ENCODE results near the gene PTGIR. TPM values are rescaled to one million over a fixed set of nuclear protein-coding genes. Genes with fewer than 3 reads are reported as not detected.

PTGIR gene
- total and polyA plus RNA-seq, 11 donors, result 2.1 to 16.7 (median 4.9) TPM

- WGBS, 4 donors, result 7 to 14% (median 10%) methylated on average over 23 of the region's 23 CpGs
- Histone ChIP-seq H3K9me3 (no peaks in the 10 kb centered on the region), H3K4me1 (peaks cover 0 to 52% (median 27%) of the 10 kb centered on the region in 12 donors), H3K36me3 (no peaks in the 10 kb centered on the region), H3K27ac (peak overlapping the region in 1 of 12 donors; percentile 1), H3K27me3 (peaks cover 0 to 35% (median 3%) of the 10 kb centered on the region in 9 donors), H3K4me3 (peak overlapping the region in 7 of 12 donors; percentile 5 to 47 (median 20))
- intact Hi-C loops (cut with DNase I), result no loop called here
- TF ChIP-seq POLR2A (IDR thresholded peaks at IDR 0.05) (no peak), CTCF (IDR thresholded peaks at IDR 0.05) (no peak)
- ATAC-seq (no peak), DNase-seq (no peak)
Observed at GRCh38 chr19:46634656-46635218, 9.8 kb upstream of the PTGIR start.

- intact Hi-C loops (cut with DNase I), result no loop called here
- no peak overlapping the region for H3K27ac ChIP-seq
- H3K36me3 ChIP-seq, result no peaks in the 10 kb centered on the region
- peaks cover 0 to 51% (median 23%) of the 10 kb centered on the region in 12 donors for H3K4me1 ChIP-seq
- no peaks in the 10 kb centered on the region for H3K9me3 ChIP-seq
- peaks cover 0 to 29% (median 3%) of the 10 kb centered on the region in 9 donors for H3K27me3 ChIP-seq
- TF ChIP-seq POLR2A (IDR thresholded peaks at IDR 0.05) (no peak), CTCF (IDR thresholded peaks at IDR 0.05) (no peak)
- H3K4me3 ChIP-seq, result peak overlapping the region in 11 of 12 donors; percentile 9 to 50 (median 43)
- ATAC-seq, result peak; percentile 41 to 71 (median 58)
- peak; percentile 67 to 92 (median 73) for DNase-seq
- 5 to 18% (median 9%) methylated on average over 31 to 38 of the region's 38 CpGs for WGBS, 4 donors
Observed at GRCh38 chr19:46634045-46634655, 9.3 kb upstream of the PTGIR start.

GRCh38 chr19:46633130-46633529 is 8.2 kb upstream of the PTGIR start:
- H3K27me3 ChIP-seq, result peaks cover 0 to 27% (median 3%) of the 10 kb centered on the region in 9 donors
- no peak overlapping the region for H3K27ac ChIP-seq
- intact Hi-C loops (cut with DNase I), result no loop called here
- H3K9me3 ChIP-seq, result no peaks in the 10 kb centered on the region
- WGBS, 4 donors, result 89 to 96% (median 94%) methylated on average over 3 of the region's 3 CpGs
- no peaks in the 10 kb centered on the region for H3K36me3 ChIP-seq
- H3K4me1 ChIP-seq, result peaks cover 0 to 41% (median 17%) of the 10 kb centered on the region in 12 donors
- TF ChIP-seq CTCF (IDR thresholded peaks at IDR 0.05), result no peak
- no peak for TF ChIP-seq POLR2A (IDR thresholded peaks at IDR 0.05)
- DNase-seq, result no peak
- ATAC-seq, result no peak
- H3K4me3 ChIP-seq, result no peak overlapping the region

- Histone ChIP-seq H3K9me3 (no peaks in the 10 kb centered on the region), H3K36me3 (no peaks in the 10 kb centered on the region), H3K4me1 (peaks cover 0 to 41% (median 17%) of the 10 kb centered on the region in 12 donors), H3K27ac (peak overlapping the region in 2 of 12 donors; percentile 14 to 54), H3K27me3 (peaks cover 0 to 27% (median 3%) of the 10 kb centered on the region in 9 donors), H3K4me3 (no peak overlapping the region)
- peak in 1 of 5 donors; percentile 57 for DNase-seq
- ATAC-seq, result peak in 1 of 4 donors; percentile 27
- intact Hi-C loops (cut with DNase I), result no loop called here
- WGBS, 4 donors, result 44 to 54% (median 51%) methylated on average over 6 of the region's 6 CpGs
- no peak for TF ChIP-seq POLR2A (IDR thresholded peaks at IDR 0.05)
- TF ChIP-seq CTCF (IDR thresholded peaks at IDR 0.05), result no peak
Observed at GRCh38 chr19:46631481-46631880, 6.6 kb upstream of the PTGIR start.

Data from heart left ventricle (tissue), 16 donors.